ENCODE data around the gene SECISBP2.

GRCh38 chr9:89305868-89306267, 12.4 kb upstream of the SECISBP2 start:
- TF ChIP-seq CTCF (IDR thresholded peaks at IDR 0.05) (no peak), POLR2A (IDR thresholded peaks at IDR 0.05) (no peak), POLR2AphosphoS5 (IDR thresholded peaks at IDR 0.05) (no peak)

Data from breast epithelium (tissue), 3 donors.